Stomach (tissue), 4 donors: Measurements from ENCODE around the gene PRRC1.

Experiments
- POLR2A ChIP-seq, 4 donors: fragments of 450-650 bp; IDR thresholded peaks; one replicate each; pipeline ENCODE4 v1.6.1; 2016; ENCODE audit warnings: antibody characterized with exemption in 4 of 4, control low read depth in 2 of 4, mild to moderate bottlenecking in 1 of 4, moderate library complexity in 1 of 4
- TF ChIP-seq, protein P1 (sequence below), 7 experiments: fragments of 450-650 bp in 4 of 7; fragments of 200-600 bp in 3 of 7; sonication (generic) in 3 of 7; IDR thresholded peaks; one replicate each; pipeline ENCODE4 v1.5.1; 2016 to 2019; ENCODE audit warnings: antibody characterized with exemption in 7 of 7, control low read depth in 2 of 7, mild to moderate bottlenecking in 1 of 7

DNA sequence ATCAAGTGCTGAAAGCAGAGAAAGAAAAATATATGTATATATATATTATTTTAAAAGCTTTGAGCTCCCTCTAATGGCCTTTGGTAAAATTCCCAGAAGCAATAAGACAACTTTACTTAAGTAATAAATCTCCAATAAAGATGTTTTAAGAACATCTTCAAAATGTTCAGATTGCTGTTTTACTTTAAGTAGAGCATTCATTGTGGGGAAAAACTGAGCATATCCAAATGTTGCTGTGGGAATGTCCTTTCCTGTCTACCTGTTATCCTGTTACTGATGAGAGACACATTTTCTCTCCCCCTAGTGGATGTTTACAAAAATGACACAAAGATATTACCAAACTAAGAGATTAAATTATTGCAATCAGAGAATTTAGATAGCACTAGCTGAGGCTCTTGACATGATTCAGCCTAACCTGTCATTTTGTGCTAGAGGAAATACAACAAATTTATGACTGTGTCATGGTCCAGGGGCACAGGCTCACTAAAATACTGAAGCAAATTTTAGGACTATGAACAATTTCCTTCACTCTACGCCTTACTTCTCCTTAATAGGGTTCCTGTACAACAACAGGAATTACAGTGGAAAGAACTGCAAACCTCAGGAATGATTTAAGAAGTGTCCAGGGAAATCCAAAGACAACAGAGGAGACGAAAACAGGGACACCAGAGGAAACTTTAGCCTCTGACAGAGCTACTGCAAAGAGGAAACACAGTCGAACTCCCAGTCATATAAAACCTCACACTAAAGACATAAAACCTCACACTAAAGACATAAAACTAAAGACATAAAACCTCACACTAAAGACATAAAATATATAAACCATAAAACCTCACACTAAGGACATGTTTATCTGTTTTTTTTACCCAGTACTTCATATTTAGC is 24.3 kb upstream of the PRRC1 start:
- TF ChIP-seq POLR2A (IDR thresholded peaks at IDR 0.05), result no peak
- TF ChIP-seq, protein P1, sequence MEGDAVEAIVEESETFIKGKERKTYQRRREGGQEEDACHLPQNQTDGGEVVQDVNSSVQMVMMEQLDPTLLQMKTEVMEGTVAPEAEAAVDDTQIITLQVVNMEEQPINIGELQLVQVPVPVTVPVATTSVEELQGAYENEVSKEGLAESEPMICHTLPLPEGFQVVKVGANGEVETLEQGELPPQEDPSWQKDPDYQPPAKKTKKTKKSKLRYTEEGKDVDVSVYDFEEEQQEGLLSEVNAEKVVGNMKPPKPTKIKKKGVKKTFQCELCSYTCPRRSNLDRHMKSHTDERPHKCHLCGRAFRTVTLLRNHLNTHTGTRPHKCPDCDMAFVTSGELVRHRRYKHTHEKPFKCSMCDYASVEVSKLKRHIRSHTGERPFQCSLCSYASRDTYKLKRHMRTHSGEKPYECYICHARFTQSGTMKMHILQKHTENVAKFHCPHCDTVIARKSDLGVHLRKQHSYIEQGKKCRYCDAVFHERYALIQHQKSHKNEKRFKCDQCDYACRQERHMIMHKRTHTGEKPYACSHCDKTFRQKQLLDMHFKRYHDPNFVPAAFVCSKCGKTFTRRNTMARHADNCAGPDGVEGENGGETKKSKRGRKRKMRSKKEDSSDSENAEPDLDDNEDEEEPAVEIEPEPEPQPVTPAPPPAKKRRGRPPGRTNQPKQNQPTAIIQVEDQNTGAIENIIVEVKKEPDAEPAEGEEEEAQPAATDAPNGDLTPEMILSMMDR (IDR thresholded peaks at IDR 0.05), result peak in 5 of 7 experiments; percentile 27 to 77 (median 63)
